Heart left ventricle (tissue), 13 donors: ENCODE measurements around the gene COX11.

Experiments used
- POLR2A ChIP-seq, 2 donors: fragments of 450-650 bp; IDR thresholded peaks; one replicate each; pipeline ENCODE4 v1.6.1; 2017; ENCODE audit warnings: antibody characterized with exemption in 2 of 2, mild to moderate bottlenecking in 2 of 2, moderate library complexity in 2 of 2
- TF ChIP-seq, protein P1 (sequence below), 12 donors: fragments of 200-600 bp; sonication (generic) in 4 of 12; IDR thresholded peaks; one replicate each; pipeline versions ENCODE4 v1.5.0 to v1.8.0; 2018 to 2022; ENCODE audit warnings: antibody characterized with exemption in 12 of 12, mild to moderate bottlenecking in 5 of 12
- donor health status: ischemic (EF 13 %, LVEDD 7.1; RV severe dilation, severe dysfunction).
- donor health status: DM: no; HTN: yes; CAD: no.
- donor health status: DM: no; HTN: no; CAD: no.
- donor health status: ischemic (EF 25% LVEDD 6.9; RV normal size, moderate dysfunction).
- donor health status: ischemic (EF 25% LVEDD 5.7; RV mildly dilated, moderate dysfunction).
- donor health status: ischemic (EF 35%, LVEDD 5.7; RV mildly dilated, moderate dysfunction).
- donor health status: nonischemic (EF 11% LVEDD 7.7; RV severe dilation, severe dysfunction).
- donor health status: DM: yes; HTN: yes; CAD: no.
- donor health status: PGD.
- donor health status: ischemic (EF 29% LVEDD 5.4; RV normal size, mild dysfunction).
- donor health status: nonischemic (EF 23%, LVEDD 6.1; RV moderate dilation, normal function).

DNA sequence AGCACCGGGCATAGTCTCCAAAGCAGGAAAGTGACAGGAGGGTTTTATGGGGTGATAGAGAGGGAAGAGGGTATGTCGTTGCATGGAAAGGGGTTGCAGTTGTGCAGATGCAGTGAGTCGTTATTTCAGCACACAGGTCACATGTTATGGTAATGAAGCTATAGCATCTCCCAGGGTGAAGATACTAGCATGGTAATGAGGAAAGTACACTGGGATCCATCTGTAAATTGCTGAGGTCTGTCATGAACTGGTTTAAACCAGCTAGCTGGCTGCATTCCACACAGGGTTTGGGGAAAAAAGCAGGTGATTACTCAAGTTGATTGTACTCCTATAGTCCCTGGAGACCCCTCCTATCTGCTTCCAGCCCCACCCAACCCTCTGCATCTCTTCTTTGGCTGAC, 11.7 kb downstream of the COX11 start:
- TF ChIP-seq POLR2A (IDR thresholded peaks at IDR 0.05) = no peak
- TF ChIP-seq, protein P1, sequence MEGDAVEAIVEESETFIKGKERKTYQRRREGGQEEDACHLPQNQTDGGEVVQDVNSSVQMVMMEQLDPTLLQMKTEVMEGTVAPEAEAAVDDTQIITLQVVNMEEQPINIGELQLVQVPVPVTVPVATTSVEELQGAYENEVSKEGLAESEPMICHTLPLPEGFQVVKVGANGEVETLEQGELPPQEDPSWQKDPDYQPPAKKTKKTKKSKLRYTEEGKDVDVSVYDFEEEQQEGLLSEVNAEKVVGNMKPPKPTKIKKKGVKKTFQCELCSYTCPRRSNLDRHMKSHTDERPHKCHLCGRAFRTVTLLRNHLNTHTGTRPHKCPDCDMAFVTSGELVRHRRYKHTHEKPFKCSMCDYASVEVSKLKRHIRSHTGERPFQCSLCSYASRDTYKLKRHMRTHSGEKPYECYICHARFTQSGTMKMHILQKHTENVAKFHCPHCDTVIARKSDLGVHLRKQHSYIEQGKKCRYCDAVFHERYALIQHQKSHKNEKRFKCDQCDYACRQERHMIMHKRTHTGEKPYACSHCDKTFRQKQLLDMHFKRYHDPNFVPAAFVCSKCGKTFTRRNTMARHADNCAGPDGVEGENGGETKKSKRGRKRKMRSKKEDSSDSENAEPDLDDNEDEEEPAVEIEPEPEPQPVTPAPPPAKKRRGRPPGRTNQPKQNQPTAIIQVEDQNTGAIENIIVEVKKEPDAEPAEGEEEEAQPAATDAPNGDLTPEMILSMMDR (IDR thresholded peaks at IDR 0.05) = no peak
